Thyroid gland (tissue), 4 donors: ENCODE data around the gene NAA35.

Source experiments
- POLR2A ChIP-seq, 2 donors: fragments of 450-650 bp; IDR thresholded peaks; one replicate each; pipeline ENCODE4 v1.6.1; 2017; ENCODE audit warnings: antibody characterized with exemption in 2 of 2, mild to moderate bottlenecking in 2 of 2, moderate library complexity in 1 of 2
- TF ChIP-seq, protein P1 (sequence below), 6 experiments: fragments of 200-600 bp in 3 of 6; fragments of 450-650 bp in 3 of 6; sonication (generic) in 3 of 6; IDR thresholded peaks; one replicate each; pipeline ENCODE4 v1.5.1; 2016 to 2019; ENCODE audit warnings: antibody characterized with exemption in 6 of 6, mild to moderate bottlenecking in 2 of 6, inconsistent platforms in 1 of 6, moderate library complexity in 1 of 6

DNA sequence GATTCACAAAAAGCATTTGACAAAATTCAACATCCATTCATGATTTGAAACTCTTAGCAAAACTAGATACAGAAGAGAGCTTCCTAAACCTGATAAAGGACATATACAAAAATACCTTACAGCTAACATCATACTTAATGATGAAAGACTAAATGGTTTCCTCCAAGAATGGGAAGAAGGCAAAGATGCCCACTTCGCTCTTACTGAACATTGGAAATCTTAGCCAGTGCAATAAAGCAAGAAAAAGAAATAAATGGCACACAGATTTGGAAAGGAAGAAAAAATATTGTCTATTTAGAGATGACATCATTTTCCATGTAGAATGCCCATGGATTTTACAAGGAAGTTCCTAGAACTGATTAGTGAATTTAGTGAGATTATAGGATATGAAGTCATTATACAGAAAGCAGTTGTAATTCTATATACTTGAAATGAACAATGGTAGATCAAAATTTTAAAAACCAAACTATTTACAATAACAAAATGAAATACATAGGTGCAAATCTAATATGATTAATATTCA is 64.4 kb downstream of the NAA35 start:
- TF ChIP-seq, protein P1, sequence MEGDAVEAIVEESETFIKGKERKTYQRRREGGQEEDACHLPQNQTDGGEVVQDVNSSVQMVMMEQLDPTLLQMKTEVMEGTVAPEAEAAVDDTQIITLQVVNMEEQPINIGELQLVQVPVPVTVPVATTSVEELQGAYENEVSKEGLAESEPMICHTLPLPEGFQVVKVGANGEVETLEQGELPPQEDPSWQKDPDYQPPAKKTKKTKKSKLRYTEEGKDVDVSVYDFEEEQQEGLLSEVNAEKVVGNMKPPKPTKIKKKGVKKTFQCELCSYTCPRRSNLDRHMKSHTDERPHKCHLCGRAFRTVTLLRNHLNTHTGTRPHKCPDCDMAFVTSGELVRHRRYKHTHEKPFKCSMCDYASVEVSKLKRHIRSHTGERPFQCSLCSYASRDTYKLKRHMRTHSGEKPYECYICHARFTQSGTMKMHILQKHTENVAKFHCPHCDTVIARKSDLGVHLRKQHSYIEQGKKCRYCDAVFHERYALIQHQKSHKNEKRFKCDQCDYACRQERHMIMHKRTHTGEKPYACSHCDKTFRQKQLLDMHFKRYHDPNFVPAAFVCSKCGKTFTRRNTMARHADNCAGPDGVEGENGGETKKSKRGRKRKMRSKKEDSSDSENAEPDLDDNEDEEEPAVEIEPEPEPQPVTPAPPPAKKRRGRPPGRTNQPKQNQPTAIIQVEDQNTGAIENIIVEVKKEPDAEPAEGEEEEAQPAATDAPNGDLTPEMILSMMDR (IDR thresholded peaks at IDR 0.05) = no peak
- no peak for TF ChIP-seq POLR2A (IDR thresholded peaks at IDR 0.05)
